ENCODE measurements around the gene SLC12A7.
"Not testable (repeated sequence)": the region's sequence is repeated elsewhere in the genome, so short reads cannot be mapped to it uniquely, and the experiment has no call there.

The SLC12A7 gene

GRCh38 chr5:1061292-1061691, 50.6 kb downstream of the SLC12A7 start:
- DNase-seq: not testable (repeated sequence)

DNA sequence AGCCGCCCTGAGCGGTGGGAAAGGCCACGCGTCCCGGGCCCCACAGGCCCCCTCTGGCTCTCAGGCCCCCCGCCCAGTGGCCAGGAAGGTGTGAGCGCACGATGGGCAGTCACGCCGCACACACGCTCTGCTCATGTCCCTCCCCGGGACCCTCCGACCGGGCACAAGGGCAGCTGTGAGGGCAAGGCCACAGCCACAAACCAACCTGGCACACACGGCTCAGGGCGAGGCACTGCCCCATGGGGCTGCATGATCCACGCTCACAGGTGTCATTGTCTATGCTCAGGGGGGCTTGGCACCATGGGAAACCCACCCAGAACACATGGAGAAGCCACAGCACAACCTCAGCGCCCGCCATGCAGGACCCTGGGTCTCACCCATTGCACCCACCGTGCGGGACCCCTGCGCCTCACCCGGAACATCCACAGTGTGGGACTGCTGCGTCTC, 51.3 kb downstream of the SLC12A7 start:
- no peak for DNase-seq

DNA sequence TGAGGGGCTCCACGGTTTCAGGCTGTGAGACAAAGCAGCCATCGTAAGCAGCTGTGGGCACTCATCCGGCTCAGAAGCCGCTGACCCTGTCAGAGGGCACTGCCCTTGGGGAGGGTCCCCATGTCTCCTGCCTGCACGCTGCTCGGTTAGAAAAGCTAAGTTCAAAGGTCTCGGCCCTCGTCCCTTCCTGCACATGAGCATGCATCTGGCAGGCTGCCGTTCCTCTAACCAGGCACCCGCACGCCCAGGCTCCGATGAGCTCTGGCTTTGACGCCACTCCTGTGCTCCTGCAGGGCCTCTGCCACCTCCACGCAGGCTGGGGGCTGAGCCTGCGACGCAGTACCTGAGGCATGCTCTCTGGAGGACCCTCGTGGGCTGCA, 52.0 kb downstream of the SLC12A7 start:
- no peak for DNase-seq

DNA sequence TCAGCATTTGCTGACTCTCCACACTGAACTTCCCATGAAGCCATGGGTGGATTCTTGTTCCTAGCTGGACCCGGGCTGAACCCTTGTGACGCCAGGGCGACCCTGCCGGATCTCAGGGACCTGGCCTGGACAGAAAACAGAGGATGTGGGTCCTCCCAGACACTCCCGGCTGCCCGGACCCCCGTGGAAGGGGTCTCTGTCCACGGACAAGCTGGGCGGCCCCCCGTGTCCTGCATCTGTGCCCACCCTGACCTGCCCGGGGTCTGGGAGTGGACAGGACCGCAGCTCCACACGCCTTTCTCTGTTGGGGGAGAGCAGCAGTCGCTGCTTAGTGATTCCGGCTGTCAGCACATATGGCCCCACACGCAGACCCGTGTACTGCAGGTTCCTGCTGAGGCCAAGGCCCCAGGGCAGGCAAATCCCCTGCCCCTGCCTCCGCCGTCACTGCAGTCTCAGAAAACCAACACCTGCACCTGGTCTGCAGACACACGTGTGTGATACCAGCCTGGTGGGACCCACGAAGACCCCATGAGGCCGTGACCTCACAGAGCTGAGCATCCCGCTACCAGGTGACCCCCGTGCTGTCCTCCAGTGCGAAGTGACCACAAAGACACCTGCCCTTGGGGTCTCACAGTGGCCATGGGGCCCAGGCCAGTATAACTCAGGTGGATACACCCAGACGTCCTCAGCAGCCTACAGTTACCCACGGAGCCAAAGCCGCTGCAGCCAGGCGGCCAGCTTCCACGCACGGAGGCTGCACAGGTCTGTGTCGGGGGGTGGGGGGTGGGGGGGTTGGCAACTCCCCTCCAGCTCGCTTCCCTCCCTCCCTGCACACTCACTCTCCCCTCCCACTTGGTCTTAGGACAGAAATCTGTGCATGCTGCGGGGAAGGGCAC, 52.6 kb downstream of the SLC12A7 start:
- DNase-seq: no peak

DNA sequence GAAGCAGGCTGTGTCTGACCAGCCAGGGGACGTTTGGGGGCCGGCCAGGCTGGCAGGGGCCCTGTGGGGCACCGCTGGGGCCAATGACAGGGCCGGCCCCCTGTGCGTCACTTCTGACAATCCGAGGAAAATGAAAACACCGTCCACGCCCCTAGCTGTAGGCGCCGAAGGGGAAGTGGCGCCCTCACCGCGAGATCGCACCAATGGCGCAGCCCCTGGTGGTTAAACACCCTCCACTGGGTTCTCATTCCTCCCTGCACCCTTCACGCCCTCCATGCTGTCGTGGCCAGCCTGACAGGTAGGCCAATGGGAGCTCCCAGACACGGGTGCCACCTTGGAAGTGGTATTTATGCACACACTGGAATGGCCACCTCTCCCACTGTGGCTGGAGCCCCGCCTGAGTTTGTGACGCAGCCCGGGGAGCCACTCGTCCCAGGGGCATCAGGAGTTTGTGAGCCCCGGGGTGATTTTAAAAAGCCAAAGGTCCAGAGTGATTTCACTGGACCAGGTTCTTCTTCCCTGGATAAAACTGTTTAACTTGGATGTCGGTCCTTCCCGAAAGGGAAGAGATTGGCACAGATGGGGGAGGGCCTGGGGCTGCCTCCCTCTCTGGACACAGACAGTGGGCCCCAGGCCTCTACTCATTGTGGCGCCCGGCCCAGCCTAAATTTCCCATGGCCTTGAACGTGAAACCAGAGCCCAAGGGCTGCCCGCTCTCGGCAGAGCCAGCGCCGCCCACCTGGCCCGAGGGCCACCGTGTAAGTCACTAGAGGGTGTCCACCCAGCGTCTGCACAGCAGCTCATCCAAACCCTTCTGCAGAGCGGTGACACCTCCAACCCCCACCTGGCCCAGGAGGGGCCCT, 53.5 kb downstream of the SLC12A7 start:
- DNase-seq: no peak

GRCh38 chr5:1057485-1058082, 54.3 kb downstream of the SLC12A7 start:
- DNase-seq: no peak

GRCh38 chr5:1056611-1057484, 55.0 kb downstream of the SLC12A7 start:
- no peak for DNase-seq

DNA sequence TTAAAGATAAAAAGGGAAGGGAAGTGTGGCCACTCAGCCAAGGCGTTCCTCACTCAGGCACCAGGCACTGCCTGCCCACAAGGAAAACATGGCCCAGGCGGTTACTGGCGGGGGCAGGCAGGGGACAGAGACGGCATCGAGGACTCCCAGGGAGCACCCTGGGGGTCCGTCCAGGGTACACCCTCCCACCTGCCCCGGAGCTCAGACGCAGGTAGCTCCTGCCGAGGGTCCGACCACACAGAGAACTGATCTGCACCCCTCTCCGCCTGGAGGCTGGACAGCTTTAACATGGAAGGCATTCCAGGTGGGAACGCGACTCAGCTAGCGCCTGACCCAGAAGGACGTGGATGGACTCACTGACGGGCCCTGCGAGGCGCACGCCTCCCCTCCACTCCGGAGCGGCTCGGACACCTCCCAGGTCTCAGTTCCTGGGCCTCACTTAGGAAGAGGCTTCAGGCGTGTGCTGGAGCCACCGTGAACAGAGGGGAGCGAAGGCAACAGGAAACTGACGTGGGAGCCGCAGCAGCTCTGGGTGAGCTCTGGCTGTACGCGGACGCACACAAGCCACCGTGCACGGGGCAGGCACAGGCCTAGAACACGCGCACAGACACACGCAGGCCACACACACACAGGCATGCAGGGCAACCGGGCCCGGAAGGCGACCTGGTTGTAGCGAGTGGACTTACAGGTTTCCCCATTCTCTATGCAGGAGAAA, 55.8 kb downstream of the SLC12A7 start:
- no peak for DNase-seq

GRCh38 chr5:1054799-1055775, 56.8 kb downstream of the SLC12A7 start:
- no peak for DNase-seq

- no peak for DNase-seq
These were observed 57.7 kb downstream of the SLC12A7 start for GRCh38 chr5:1054018-1054798.

DNA sequence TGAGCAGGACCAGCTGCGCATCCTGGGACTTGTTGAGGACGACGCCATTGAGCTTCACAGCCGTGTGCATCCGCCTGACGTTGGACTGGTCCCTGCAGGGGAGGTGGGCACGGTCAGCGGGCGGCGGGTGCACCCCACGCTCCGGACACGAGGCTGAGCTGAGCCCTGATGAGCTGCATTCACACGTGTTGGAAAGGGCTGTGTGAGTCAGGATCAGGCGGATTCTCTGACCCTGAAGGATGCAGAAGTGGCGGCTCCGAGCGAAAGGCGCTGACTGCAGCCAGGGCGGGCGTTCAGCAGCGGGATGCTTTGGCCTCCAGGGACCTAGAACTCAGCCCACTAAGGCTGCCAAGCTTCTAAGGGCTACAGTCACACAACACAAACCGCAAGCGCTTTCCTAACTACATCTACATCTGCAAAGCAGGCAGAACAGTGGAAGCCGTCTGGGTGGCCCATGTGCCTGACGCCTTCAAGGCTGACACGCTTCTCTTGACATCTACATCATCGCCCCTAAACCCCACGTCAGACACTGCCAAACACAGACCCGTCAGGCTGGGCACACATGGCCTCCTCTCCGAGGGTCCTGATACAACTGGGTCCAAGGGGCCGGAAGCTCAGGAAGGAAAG, 58.4 kb downstream of the SLC12A7 start:
- DNase-seq: no peak

- no peak for DNase-seq
These were observed 59.0 kb downstream of the SLC12A7 start for GRCh38 chr5:1052641-1053390.

DNA sequence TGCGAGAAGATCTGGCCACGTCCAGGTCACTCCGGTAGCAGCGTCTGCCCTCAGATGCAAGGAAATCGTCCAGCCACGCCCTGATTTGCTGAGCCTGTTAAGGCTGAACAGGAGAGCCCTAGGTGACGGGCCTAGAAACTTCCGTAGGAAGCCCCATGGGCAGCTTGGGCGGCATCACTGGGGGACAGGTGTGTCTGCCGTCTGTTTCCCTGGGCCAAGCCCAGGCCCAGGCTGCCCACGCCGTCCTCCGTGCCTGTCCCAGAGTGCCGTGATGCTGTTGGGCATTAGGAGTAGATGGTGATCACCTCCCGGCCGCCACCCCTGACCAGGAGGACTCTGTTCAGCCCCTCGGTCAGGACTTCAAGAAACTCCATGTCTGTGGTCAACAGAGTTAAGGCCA, 59.8 kb downstream of the SLC12A7 start:
- DNase-seq: no peak

GRCh38 chr5:1051366-1051720, 60.5 kb downstream of the SLC12A7 start:
- DNase-seq: no peak

- DNase-seq: no peak
These were observed 61.2 kb downstream of the SLC12A7 start for GRCh38 chr5:1050423-1051365.

DNA sequence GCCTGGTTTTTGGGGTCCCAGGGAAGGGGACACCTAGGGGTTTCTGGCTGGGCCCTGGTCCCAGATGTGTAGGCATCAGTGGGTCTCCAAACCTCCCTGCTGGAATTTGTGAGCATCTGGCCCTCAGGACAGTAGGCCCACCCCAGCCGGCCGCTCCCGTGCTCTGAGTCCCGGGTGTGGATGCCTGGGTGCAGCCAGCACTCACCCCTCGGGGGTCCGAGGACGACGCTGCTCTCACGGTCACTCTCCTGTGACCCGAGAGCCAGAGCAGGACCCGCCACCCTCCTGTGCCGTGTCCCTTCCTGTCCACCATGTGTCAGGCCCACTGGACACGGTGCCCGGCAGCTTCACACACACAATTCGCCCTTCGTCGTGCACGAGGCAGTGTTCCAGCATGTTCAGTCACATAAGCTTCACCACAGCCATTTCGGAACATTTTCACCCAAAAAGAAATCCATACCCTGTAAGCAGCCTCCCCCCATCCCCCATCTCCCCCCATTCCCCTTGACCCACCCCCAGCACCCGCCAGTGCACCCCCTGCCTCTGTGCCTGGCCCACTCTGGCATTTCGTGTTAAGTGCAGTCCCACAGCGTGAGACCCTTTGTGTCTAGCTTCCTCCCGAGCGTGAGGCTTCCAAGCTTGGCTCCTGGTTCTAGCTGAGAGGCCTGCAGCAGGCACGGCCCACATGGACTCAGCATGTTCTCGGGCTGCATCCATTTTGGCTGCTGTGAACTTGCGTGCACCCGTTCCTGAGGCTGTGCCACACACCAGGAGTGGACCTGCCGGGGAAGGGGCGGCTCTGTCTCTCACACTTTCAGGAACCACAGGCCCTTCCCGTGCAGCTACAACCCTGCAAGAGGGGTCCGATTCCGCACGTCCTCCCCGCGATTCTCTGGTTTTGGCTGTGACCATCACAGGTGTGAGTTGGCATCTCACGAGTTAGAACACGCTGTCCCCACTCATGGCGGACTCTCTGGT, 62.7 kb downstream of the SLC12A7 start:
- DNase-seq: no peak

All from activated CD4-positive, alpha-beta T cell treated with anti-CD3 and anti-CD28 coated beads for 4 hours (primary cell).